Endothelial cell of umbilical vein (primary cell): ENCODE data around the gene ACIN1.

ENCODE experiments used
- POLR2AphosphoS5 ChIP-seq: IDR thresholded peaks from 2 replicates; pipeline ENCODE4 v1.6.1; 2012; ENCODE audit warnings: low read depth, mild to moderate bottlenecking, control low read depth, low read length, moderate library complexity; ENCODE audit not compliant: insufficient read depth
- TF ChIP-seq, protein P1 (sequence below), 2 donors: IDR thresholded peaks; 1 replicate in 1 of 2; 2 replicates in 1 of 2; pipeline ENCODE4 v1.5.1; 2011; ENCODE audit warnings: low read length in 2 of 2, mild to moderate bottlenecking in 2 of 2, moderate library complexity in 2 of 2, control low read depth in 1 of 2, inconsistent platforms in 1 of 2, low read depth in 1 of 2; ENCODE audit not compliant: insufficient read depth in 1 of 2; ENCODE audit errors: extremely low read depth in 1 of 2

DNA sequence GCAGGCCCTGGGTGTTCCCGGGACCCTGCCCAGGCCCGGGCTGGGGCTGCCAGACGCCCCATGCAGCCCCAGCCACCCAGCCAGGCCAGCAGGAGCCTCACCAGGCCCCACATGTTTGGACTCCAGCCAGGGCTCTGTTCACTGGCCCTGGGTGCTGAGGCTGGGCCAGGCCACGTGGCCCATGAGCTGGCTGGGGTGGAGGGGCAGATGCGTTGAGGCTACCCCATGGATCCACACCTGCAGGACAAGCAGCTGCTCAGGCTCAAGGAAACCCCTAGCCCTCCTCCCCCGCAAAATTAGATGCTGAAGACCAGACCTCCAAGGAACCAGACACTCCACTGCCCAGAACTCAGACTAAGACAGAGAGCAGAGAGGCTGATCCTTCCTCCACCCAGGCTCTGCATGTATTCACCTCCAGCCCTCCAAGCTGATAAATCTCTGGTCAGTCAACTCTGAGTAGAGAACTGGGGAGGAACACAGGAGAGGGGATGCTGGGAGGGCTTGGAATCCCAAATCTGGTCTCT lies 39.3 kb downstream of the ACIN1 start:
- TF ChIP-seq, protein P1, sequence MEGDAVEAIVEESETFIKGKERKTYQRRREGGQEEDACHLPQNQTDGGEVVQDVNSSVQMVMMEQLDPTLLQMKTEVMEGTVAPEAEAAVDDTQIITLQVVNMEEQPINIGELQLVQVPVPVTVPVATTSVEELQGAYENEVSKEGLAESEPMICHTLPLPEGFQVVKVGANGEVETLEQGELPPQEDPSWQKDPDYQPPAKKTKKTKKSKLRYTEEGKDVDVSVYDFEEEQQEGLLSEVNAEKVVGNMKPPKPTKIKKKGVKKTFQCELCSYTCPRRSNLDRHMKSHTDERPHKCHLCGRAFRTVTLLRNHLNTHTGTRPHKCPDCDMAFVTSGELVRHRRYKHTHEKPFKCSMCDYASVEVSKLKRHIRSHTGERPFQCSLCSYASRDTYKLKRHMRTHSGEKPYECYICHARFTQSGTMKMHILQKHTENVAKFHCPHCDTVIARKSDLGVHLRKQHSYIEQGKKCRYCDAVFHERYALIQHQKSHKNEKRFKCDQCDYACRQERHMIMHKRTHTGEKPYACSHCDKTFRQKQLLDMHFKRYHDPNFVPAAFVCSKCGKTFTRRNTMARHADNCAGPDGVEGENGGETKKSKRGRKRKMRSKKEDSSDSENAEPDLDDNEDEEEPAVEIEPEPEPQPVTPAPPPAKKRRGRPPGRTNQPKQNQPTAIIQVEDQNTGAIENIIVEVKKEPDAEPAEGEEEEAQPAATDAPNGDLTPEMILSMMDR (IDR thresholded peaks at IDR 0.05; ENCODE audit: extremely low read depth in 1 of 2, insufficient read depth in 1 of 2, low read depth in 1 of 2, low read length in 2 of 2): no peak
- TF ChIP-seq POLR2AphosphoS5: no peak
